Measurements from ENCODE around the gene HRH3. TPM values are rescaled to one million over a fixed set of nuclear protein-coding genes. Genes with fewer than 3 reads are reported as not detected.
A peak's percentile ranks its signal among the peaks of the same experiment; 100 is the strongest.

Gene HRH3
- total RNA-seq, 4 donors from 2014 or later = not detected

DNA sequence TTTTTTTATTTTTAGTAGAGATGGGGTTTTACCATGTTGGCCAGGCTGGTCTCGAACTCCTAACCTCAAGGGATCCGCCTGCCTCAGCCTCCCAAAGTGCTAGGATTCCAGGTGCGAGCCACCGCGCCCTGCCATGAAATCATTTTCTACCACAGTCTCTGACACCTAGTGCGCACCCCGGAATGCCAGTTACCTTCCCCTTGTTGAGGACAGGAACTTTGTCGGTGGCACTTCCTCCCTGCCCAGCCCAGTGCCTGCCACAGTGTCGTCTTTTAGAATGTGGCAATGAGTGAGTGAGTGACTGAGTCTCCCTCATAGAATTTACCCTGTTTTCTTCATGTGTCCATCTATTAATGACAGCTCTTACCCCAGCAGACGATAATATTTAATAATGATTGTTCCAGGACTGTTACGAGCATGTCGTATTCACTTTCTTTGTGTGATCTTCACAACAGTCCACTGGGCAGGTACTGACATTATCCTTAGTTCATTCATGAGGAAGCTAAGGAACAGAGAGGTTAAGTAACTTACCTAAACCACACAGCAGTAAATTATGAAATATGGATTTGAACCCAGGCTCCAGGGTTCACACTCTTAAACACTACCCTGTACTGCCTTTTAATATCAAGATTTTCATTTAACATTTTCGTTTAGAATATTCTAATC is 20.1 kb upstream of the HRH3 start:
- Histone ChIP-seq H3K9me3 (no peaks in the 10 kb centered on the region), H3K27ac (peak overlapping the region in 3 of 4 donors; percentile 91 to 98 (median 96)), H3K4me1 (peaks cover 20 to 57% (median 31%) of the 10 kb centered on the region in 4 donors), H3K4me3 (peak overlapping the region in 1 of 4 donors; percentile 94), H3K27me3 (no peaks in the 10 kb centered on the region), H3K36me3 (no peaks in the 10 kb centered on the region)
- DNase-seq = no peak
- in situ Hi-C loops (cut with MboI; ENCODE audit: low pct_ligation_motif_present in 1 of 4, low pct_unique_long_range_greater_than_20kb in 1 of 4, low sequenced_read_pairs in 3 of 4) = no loop called here
- WGBS, 2 donors (ENCODE audit: low coverage in 1 of 2) = 84 to 89% methylated on average over 6 to 13 of the region's 13 CpGs
- intact Hi-C loops (cut with DNase I; ENCODE audit: low total_unique reads) = loop anchor here (10.0 kb wide), 1 partner anchor 475 kb away; no protein-coding TSS in a partner anchor
- TF ChIP-seq POLR2AphosphoS5 (IDR thresholded peaks at IDR 0.05) = no peak
- no peak for TF ChIP-seq POLR2A (IDR thresholded peaks at IDR 0.05)
- no peak for TF ChIP-seq EP300 (IDR thresholded peaks at IDR 0.05; ENCODE audit: low read depth)
- no peak for TF ChIP-seq CTCF (IDR thresholded peaks at IDR 0.05)

DNA sequence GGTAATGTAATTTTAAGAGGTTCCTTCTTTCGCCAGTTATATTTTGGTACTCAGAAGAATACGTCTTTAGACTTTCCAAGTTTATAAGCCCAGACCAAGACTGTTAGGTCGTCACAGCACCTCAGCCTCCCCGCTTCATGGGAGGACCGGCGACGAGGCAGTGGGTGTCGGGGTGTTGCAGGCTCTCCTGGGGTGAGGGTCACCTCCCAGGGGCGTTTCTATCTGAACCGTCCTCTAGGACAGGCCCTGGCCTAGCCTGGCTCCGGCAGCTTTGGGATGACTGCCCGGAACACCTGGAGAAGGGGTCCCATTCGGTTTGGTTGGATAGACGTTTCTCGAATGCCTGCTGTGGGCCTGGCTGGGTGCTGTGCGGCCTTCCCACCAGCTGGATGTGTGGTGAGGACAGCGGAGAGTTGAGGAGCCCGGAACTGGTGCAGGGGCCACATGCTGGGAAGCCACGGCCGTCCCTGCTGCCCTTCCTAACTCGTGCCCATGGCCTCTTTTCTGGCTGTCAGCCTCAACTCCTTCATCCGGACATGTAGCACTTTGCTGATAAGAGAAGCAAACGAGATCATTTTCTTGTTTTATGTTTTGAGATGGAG is 19.3 kb upstream of the HRH3 start:
- Histone ChIP-seq H3K27ac (peak overlapping the region; percentile 87 to 98 (median 94)), H3K27me3 (no peaks in the 10 kb centered on the region), H3K4me1 (peaks cover 20 to 49% (median 31%) of the 10 kb centered on the region in 4 donors), H3K9me3 (no peaks in the 10 kb centered on the region), H3K36me3 (no peaks in the 10 kb centered on the region), H3K4me3 (peak overlapping the region; percentile 88 to 98 (median 93))
- in situ Hi-C loops (cut with MboI; ENCODE audit: low pct_ligation_motif_present in 1 of 4, low pct_unique_long_range_greater_than_20kb in 1 of 4, low sequenced_read_pairs in 3 of 4) = no loop called here
- intact Hi-C loops (cut with DNase I; ENCODE audit: low total_unique reads) = loop anchor here (10.0 kb wide), 1 partner anchor 55 kb away; the partner anchor contains the start of gene MTG2
- no peak for TF ChIP-seq POLR2A (IDR thresholded peaks at IDR 0.05)
- TF ChIP-seq CTCF (IDR thresholded peaks at IDR 0.05) = no peak
- DNase-seq = peak; percentile 25
- WGBS, 2 donors (ENCODE audit: low coverage in 1 of 2) = 30% methylated on average over 23 of the region's 23 CpGs; no CpG with 5 or more reads in 1 of the 2 donors

- H3K9me3 ChIP-seq = no peaks in the 10 kb centered on the region
- in situ Hi-C loops (cut with MboI; ENCODE audit: low pct_ligation_motif_present in 1 of 4, low pct_unique_long_range_greater_than_20kb in 1 of 4, low sequenced_read_pairs in 3 of 4) (no loop called here), intact Hi-C loops (cut with DNase I; ENCODE audit: low total_unique reads) (loop anchor here (10.0 kb wide), 1 partner anchor 54 kb away; the partner anchor contains the start of gene MTG2)
Observed at GRCh38 chr20:62238569-62239277, 18.6 kb upstream of the HRH3 start.

More at GRCh38 chr20:62238569-62239277, 18.6 kb upstream of the HRH3 start:
- H3K4me1 ChIP-seq = peaks cover 20 to 44% (median 31%) of the 10 kb centered on the region in 4 donors
- no peaks in the 10 kb centered on the region for H3K36me3 ChIP-seq
- DNase-seq = peak; percentile 55
- 1% methylated on average over 50 of the region's 70 CpGs; no CpG with 5 or more reads in 1 of the 2 donors for WGBS, 2 donors (ENCODE audit: low coverage in 1 of 2)
- H3K27ac ChIP-seq = peak overlapping the region; percentile 87 to 98 (median 94)
- peak; percentile 49 for TF ChIP-seq POLR2A (IDR thresholded peaks at IDR 0.05)
- no peak for TF ChIP-seq EP300 (IDR thresholded peaks at IDR 0.05; ENCODE audit: low read depth)
- TF ChIP-seq CTCF (IDR thresholded peaks at IDR 0.05) = no peak
- peak in 2 of 3 donors; percentile 52 to 53 for TF ChIP-seq POLR2AphosphoS5 (IDR thresholded peaks at IDR 0.05)
- no peaks in the 10 kb centered on the region for H3K27me3 ChIP-seq
- H3K4me3 ChIP-seq = peak overlapping the region; percentile 88 to 98 (median 93)

All from transverse colon (tissue), 4 donors.